ENCODE results near the gene PLA2G6. TPM values are rescaled to one million over a fixed set of nuclear protein-coding genes. Genes with fewer than 3 reads are reported as not detected.

Gene PLA2G6
- total RNA-seq, 2 experiments from 2014 or later, result 33.9 to 83.9 TPM

- no TSS peak for BruUV-seq (replicated peaks)
- H3K27ac ChIP-seq (ENCODE audit: low read depth, low read length, poor library complexity, severe bottlenecking), result no peak overlapping the region
- ChIA-PET POLR2A (interaction anchor here (1.1 kb wide), 1 partner anchor 49 kb away, joined by 3 read pairs; no protein-coding TSS in a partner anchor), CTCF (ENCODE audit: unreplicated experiment) (no interaction called here)
- H3K79me2 ChIP-seq (ENCODE audit: insufficient read depth, low read depth, low read length), result no peaks in the 10 kb centered on the region
- H3K4me2 ChIP-seq (ENCODE audit: low read length), result no peak overlapping the region
- H3K9me2 ChIP-seq (ENCODE audit: insufficient read depth, low read length), result no peaks in the 10 kb centered on the region
- intact Hi-C loops (cut with micrococcal nuclease; ENCODE audit: unreplicated experiment), result no loop called here
- H3K4me3 ChIP-seq (ENCODE audit: low read depth, low read length, poor library complexity, severe bottlenecking), result no peak overlapping the region
- no peak overlapping the region for H2AFZ ChIP-seq (ENCODE audit: low read length)
- H3K36me3 ChIP-seq (ENCODE audit: insufficient read depth, low read length), result no peaks in the 10 kb centered on the region
- DNase-seq (ENCODE audit: low spot score), result no peak
- TF ChIP-seq, protein P1, sequence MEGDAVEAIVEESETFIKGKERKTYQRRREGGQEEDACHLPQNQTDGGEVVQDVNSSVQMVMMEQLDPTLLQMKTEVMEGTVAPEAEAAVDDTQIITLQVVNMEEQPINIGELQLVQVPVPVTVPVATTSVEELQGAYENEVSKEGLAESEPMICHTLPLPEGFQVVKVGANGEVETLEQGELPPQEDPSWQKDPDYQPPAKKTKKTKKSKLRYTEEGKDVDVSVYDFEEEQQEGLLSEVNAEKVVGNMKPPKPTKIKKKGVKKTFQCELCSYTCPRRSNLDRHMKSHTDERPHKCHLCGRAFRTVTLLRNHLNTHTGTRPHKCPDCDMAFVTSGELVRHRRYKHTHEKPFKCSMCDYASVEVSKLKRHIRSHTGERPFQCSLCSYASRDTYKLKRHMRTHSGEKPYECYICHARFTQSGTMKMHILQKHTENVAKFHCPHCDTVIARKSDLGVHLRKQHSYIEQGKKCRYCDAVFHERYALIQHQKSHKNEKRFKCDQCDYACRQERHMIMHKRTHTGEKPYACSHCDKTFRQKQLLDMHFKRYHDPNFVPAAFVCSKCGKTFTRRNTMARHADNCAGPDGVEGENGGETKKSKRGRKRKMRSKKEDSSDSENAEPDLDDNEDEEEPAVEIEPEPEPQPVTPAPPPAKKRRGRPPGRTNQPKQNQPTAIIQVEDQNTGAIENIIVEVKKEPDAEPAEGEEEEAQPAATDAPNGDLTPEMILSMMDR (conservative IDR thresholded peaks at IDR 0.05; ENCODE audit: low read length), result no peak
- TF ChIP-seq EZH2phosphoT487 (IDR thresholded peaks at IDR 0.05; ENCODE audit: borderline replicate concordance, low read depth, low read length), result no peak
- H3K9me3 ChIP-seq (ENCODE audit: low read length), result no peaks in the 10 kb centered on the region
- peaks cover 26% of the 10 kb centered on the region for H3K4me1 ChIP-seq (ENCODE audit: insufficient read depth, low read length, poor library complexity, severe bottlenecking)
- H4K20me1 ChIP-seq (ENCODE audit: insufficient read depth, low read length), result no peaks in the 10 kb centered on the region
Observed at GRCh38 chr22:38208551-38208968, 26.9 kb upstream of the PLA2G6 start.

- CTCF ChIA-PET (ENCODE audit: unreplicated experiment), result no interaction called here
- H3K27ac ChIP-seq (ENCODE audit: low read depth, low read length, poor library complexity, severe bottlenecking), result no peak overlapping the region
- no peaks in the 10 kb centered on the region for H4K20me1 ChIP-seq (ENCODE audit: insufficient read depth, low read length)
- peaks cover 27% of the 10 kb centered on the region for H3K4me1 ChIP-seq (ENCODE audit: insufficient read depth, low read length, poor library complexity, severe bottlenecking)
- intact Hi-C loops (cut with micrococcal nuclease; ENCODE audit: unreplicated experiment), result no loop called here
- H3K9me2 ChIP-seq (ENCODE audit: insufficient read depth, low read length), result no peaks in the 10 kb centered on the region
- POLR2A ChIA-PET, result interaction anchor here (1.1 kb wide), 1 partner anchor 49 kb away, joined by 3 read pairs; no protein-coding TSS in a partner anchor
- no peak overlapping the region for H2AFZ ChIP-seq (ENCODE audit: low read length)
- no peak for DNase-seq (ENCODE audit: low spot score)
- BruUV-seq (replicated peaks), result no TSS peak
- TF ChIP-seq EZH2phosphoT487 (IDR thresholded peaks at IDR 0.05; ENCODE audit: borderline replicate concordance, low read depth, low read length), result no peak
- TF ChIP-seq, protein P1 (conservative IDR thresholded peaks at IDR 0.05; ENCODE audit: low read length), result no peak
- H3K9me3 ChIP-seq (ENCODE audit: low read length), result no peaks in the 10 kb centered on the region
- no peak overlapping the region for H3K4me3 ChIP-seq (ENCODE audit: low read depth, low read length, poor library complexity, severe bottlenecking)
- H3K4me2 ChIP-seq (ENCODE audit: low read length), result no peak overlapping the region
- H3K79me2 ChIP-seq (ENCODE audit: insufficient read depth, low read depth, low read length), result no peaks in the 10 kb centered on the region
- no peaks in the 10 kb centered on the region for H3K36me3 ChIP-seq (ENCODE audit: insufficient read depth, low read length)
Observed at GRCh38 chr22:38207898-38208432, 26.3 kb upstream of the PLA2G6 start.

Measured in OCI-LY7 (cell line).